ENCODE measurements around the gene NPPC. TPM values are rescaled to one million over a fixed set of nuclear protein-coding genes. Genes with fewer than 3 reads are reported as not detected.

Gene NPPC
- total and polyA plus RNA-seq, 7 experiments from 2014 or later, result 0.58 TPM; not detected in 6

- ChIA-PET CTCF (interaction anchor here (1.1 kb wide), 1 partner anchor 9 kb away, joined by 3 read pairs; no protein-coding TSS in a partner anchor), POLR2A (no interaction called here)
- DNase-seq, result peak in 1 of 9 donors; percentile 9
- ATAC-seq, result no peak
- H3K4me3 Mint-ChIP-seq, result peak overlapping the region in 2 of 10 donors; percentile 7 to 44
- no peaks in the 10 kb centered on the region for H3K27me3 Mint-ChIP-seq
- no peaks in the 10 kb centered on the region for H3K27me3 ChIP-seq (ENCODE audit: control insufficient read depth in 2 of 2, insufficient read depth in 2 of 2, low read length in 2 of 2)
- H3K4me3 ChIP-seq (ENCODE audit: low read length), result no peak overlapping the region
- no peaks in the 10 kb centered on the region for H3K9me3 ChIP-seq (ENCODE audit: control insufficient read depth in 2 of 3, low read length in 3 of 3)
- peaks cover 2 to 27% (median 14%) of the 10 kb centered on the region in 7 donors for H3K4me1 Mint-ChIP-seq
- intact Hi-C loops (cut with micrococcal nuclease), result loop anchor here in 1 of 2 donors (5.0 kb wide), 1 partner anchor 233 kb away; no protein-coding TSS in a partner anchor
- H3K4me1 ChIP-seq (ENCODE audit: control insufficient read depth in 2 of 2, insufficient read depth in 2 of 2, low read length in 2 of 2), result peaks cover 0 to 10% of the 10 kb centered on the region in 2 donors
- H3K27ac ChIP-seq (ENCODE audit: low read depth, low read length), result no peak overlapping the region
- no peaks in the 10 kb centered on the region for H3K36me3 ChIP-seq (ENCODE audit: control insufficient read depth in 2 of 3, insufficient read depth in 3 of 3, low read length in 3 of 3)
- no peaks in the 10 kb centered on the region for H3K9me3 Mint-ChIP-seq
- H3K27ac Mint-ChIP-seq, result peak overlapping the region in 4 of 9 donors; percentile 23 to 84 (median 64)
- no peaks in the 10 kb centered on the region for H3K36me3 Mint-ChIP-seq
Observed at GRCh38 chr2:231909631-231910030, 16.6 kb downstream of the NPPC start.

- Mint-ChIP-seq H3K9me3 (no peaks in the 10 kb centered on the region), H3K4me3 (peak overlapping the region in 1 of 10 donors; percentile 37), H3K27me3 (no peaks in the 10 kb centered on the region), H3K4me1 (peaks cover 2 to 27% (median 14%) of the 10 kb centered on the region in 7 donors), H3K36me3 (no peaks in the 10 kb centered on the region), H3K27ac (no peak overlapping the region)
- Histone ChIP-seq H3K36me3 (ENCODE audit: control insufficient read depth in 2 of 3, insufficient read depth in 3 of 3, low read length in 3 of 3) (no peaks in the 10 kb centered on the region), H3K4me3 (ENCODE audit: low read length) (no peak overlapping the region), H3K9me3 (ENCODE audit: control insufficient read depth in 2 of 3, low read length in 3 of 3) (no peaks in the 10 kb centered on the region), H3K4me1 (ENCODE audit: control insufficient read depth in 2 of 2, insufficient read depth in 2 of 2, low read length in 2 of 2) (peaks cover 0 to 10% of the 10 kb centered on the region in 2 donors), H3K27ac (ENCODE audit: low read depth, low read length) (no peak overlapping the region), H3K27me3 (ENCODE audit: control insufficient read depth in 2 of 2, insufficient read depth in 2 of 2, low read length in 2 of 2) (no peaks in the 10 kb centered on the region)
- ChIA-PET CTCF (interaction anchor here (1.1 to 1.7 kb wide), 2 partner anchors 8 to 456 kb away, joined by 3 read pairs; no protein-coding TSS in a partner anchor), POLR2A (no interaction called here)
- DNase-seq (no peak), ATAC-seq (no peak)
- intact Hi-C loops (cut with micrococcal nuclease), result loop anchor here in 1 of 2 donors (5.0 kb wide), 1 partner anchor 234 kb away; no protein-coding TSS in a partner anchor
Observed at GRCh38 chr2:231908584-231908983, 17.6 kb downstream of the NPPC start.

- DNase-seq (no peak), ATAC-seq (no peak)
- Mint-ChIP-seq H3K36me3 (no peaks in the 10 kb centered on the region), H3K4me3 (no peak overlapping the region), H3K27ac (no peak overlapping the region), H3K4me1 (peaks cover 2 to 27% (median 14%) of the 10 kb centered on the region in 7 donors), H3K27me3 (no peaks in the 10 kb centered on the region), H3K9me3 (no peaks in the 10 kb centered on the region)
- Histone ChIP-seq H3K4me3 (ENCODE audit: low read length) (no peak overlapping the region), H3K9me3 (ENCODE audit: control insufficient read depth in 2 of 3, low read length in 3 of 3) (no peaks in the 10 kb centered on the region), H3K27me3 (ENCODE audit: control insufficient read depth in 2 of 2, insufficient read depth in 2 of 2, low read length in 2 of 2) (no peaks in the 10 kb centered on the region), H3K36me3 (ENCODE audit: control insufficient read depth in 2 of 3, insufficient read depth in 3 of 3, low read length in 3 of 3) (no peaks in the 10 kb centered on the region), H3K4me1 (ENCODE audit: control insufficient read depth in 2 of 2, insufficient read depth in 2 of 2, low read length in 2 of 2) (peaks cover 0 to 10% of the 10 kb centered on the region in 2 donors), H3K27ac (ENCODE audit: low read depth, low read length) (no peak overlapping the region)
- ChIA-PET POLR2A (no interaction called here), CTCF (interaction anchor here (0.7 to 4.0 kb wide), 5 partner anchors 9 to 532 kb away, joined by 3 to 24 read pairs (median 5); no protein-coding TSS in a partner anchor)
- intact Hi-C loops (cut with micrococcal nuclease), result loop anchor here (2.0 to 5.0 kb wide), 2 partner anchors 55 to 235 kb away; no protein-coding TSS in a partner anchor
Observed at GRCh38 chr2:231907765-231908164, 18.4 kb downstream of the NPPC start.

- Histone ChIP-seq H3K27me3 (ENCODE audit: control insufficient read depth in 2 of 2, insufficient read depth in 2 of 2, low read length in 2 of 2) (no peaks in the 10 kb centered on the region), H3K4me3 (ENCODE audit: low read length) (no peak overlapping the region), H3K4me1 (ENCODE audit: control insufficient read depth in 2 of 2, insufficient read depth in 2 of 2, low read length in 2 of 2) (peaks cover 0 to 6% of the 10 kb centered on the region in 2 donors), H3K27ac (ENCODE audit: low read depth, low read length) (no peak overlapping the region), H3K36me3 (ENCODE audit: control insufficient read depth in 2 of 3, insufficient read depth in 3 of 3, low read length in 3 of 3) (no peaks in the 10 kb centered on the region), H3K9me3 (ENCODE audit: control insufficient read depth in 2 of 3, low read length in 3 of 3) (no peaks in the 10 kb centered on the region)
- Mint-ChIP-seq H3K4me1 (peaks cover 2 to 15% (median 6%) of the 10 kb centered on the region in 7 donors), H3K36me3 (no peaks in the 10 kb centered on the region), H3K4me3 (no peak overlapping the region), H3K27ac (no peak overlapping the region), H3K27me3 (peaks cover 0 to 8% (median 5%) of the 10 kb centered on the region in 5 donors), H3K9me3 (no peaks in the 10 kb centered on the region)
- no peak for ATAC-seq
- intact Hi-C loops (cut with micrococcal nuclease), result loop anchor here in 1 of 2 donors (5.0 kb wide), 1 partner anchor 237 kb away; no protein-coding TSS in a partner anchor
- no peak for DNase-seq
- ChIA-PET CTCF (interaction anchor here (0.5 to 4.0 kb wide), 4 partner anchors 12 to 535 kb away, joined by 5 to 24 read pairs (median 6); no protein-coding TSS in a partner anchor), POLR2A (interaction anchor here (0.7 kb wide), 1 partner anchor 411 kb away, joined by 3 read pairs; no protein-coding TSS in a partner anchor)
Observed at GRCh38 chr2:231905026-231905425, 21.2 kb downstream of the NPPC start.

- Mint-ChIP-seq H3K36me3 (no peaks in the 10 kb centered on the region), H3K27me3 (peaks cover 0 to 8% (median 5%) of the 10 kb centered on the region in 5 donors), H3K4me1 (peaks cover 0 to 8% (median 0%) of the 10 kb centered on the region in 7 donors), H3K4me3 (no peak overlapping the region), H3K27ac (no peak overlapping the region), H3K9me3 (no peaks in the 10 kb centered on the region)
- Histone ChIP-seq H3K9me3 (ENCODE audit: control insufficient read depth in 2 of 3, low read length in 3 of 3) (no peaks in the 10 kb centered on the region), H3K4me3 (ENCODE audit: low read length) (no peak overlapping the region), H3K27me3 (ENCODE audit: control insufficient read depth in 2 of 2, insufficient read depth in 2 of 2, low read length in 2 of 2) (no peaks in the 10 kb centered on the region), H3K27ac (ENCODE audit: low read depth, low read length) (no peak overlapping the region), H3K36me3 (ENCODE audit: control insufficient read depth in 2 of 3, insufficient read depth in 3 of 3, low read length in 3 of 3) (no peaks in the 10 kb centered on the region), H3K4me1 (ENCODE audit: control insufficient read depth in 2 of 2, insufficient read depth in 2 of 2, low read length in 2 of 2) (no peaks in the 10 kb centered on the region)
- ChIA-PET CTCF (interaction anchor here (0.5 to 4.0 kb wide), 2 partner anchors 11 to 536 kb away, joined by 5 to 24 read pairs; no protein-coding TSS in a partner anchor), POLR2A (no interaction called here)
- intact Hi-C loops (cut with micrococcal nuclease), result no loop called here
- DNase-seq, result no peak
- no peak for ATAC-seq
Observed at GRCh38 chr2:231904161-231904611, 22.0 kb downstream of the NPPC start.

- ATAC-seq (no peak), DNase-seq (no peak)
- Histone ChIP-seq H3K4me3 (ENCODE audit: low read length) (no peak overlapping the region), H3K9me3 (ENCODE audit: control insufficient read depth in 2 of 3, low read length in 3 of 3) (no peaks in the 10 kb centered on the region), H3K36me3 (ENCODE audit: control insufficient read depth in 2 of 3, insufficient read depth in 3 of 3, low read length in 3 of 3) (no peaks in the 10 kb centered on the region), H3K27ac (ENCODE audit: low read depth, low read length) (no peak overlapping the region), H3K4me1 (ENCODE audit: control insufficient read depth in 2 of 2, insufficient read depth in 2 of 2, low read length in 2 of 2) (no peaks in the 10 kb centered on the region), H3K27me3 (ENCODE audit: control insufficient read depth in 2 of 2, insufficient read depth in 2 of 2, low read length in 2 of 2) (no peaks in the 10 kb centered on the region)
- H3K27ac Mint-ChIP-seq, result no peak overlapping the region
- no peaks in the 10 kb centered on the region for H3K36me3 Mint-ChIP-seq
- CTCF ChIA-PET, result interaction anchor here (2.2 kb wide), 1 partner anchor 18 kb away, joined by 12 read pairs; no protein-coding TSS in a partner anchor
- intact Hi-C loops (cut with micrococcal nuclease), result no loop called here
- POLR2A ChIA-PET, result no interaction called here
- peaks cover 0 to 3% (median 0%) of the 10 kb centered on the region in 7 donors for H3K4me1 Mint-ChIP-seq
- no peaks in the 10 kb centered on the region for H3K9me3 Mint-ChIP-seq
- H3K4me3 Mint-ChIP-seq, result no peak overlapping the region
- H3K27me3 Mint-ChIP-seq, result peaks cover 0 to 12% (median 5%) of the 10 kb centered on the region in 5 donors
Observed at GRCh38 chr2:231902598-231902997, 23.6 kb downstream of the NPPC start.

All from naive thymus-derived CD4-positive, alpha-beta T cell (primary cell).